ENCODE data around the gene YY1.

GRCh38 chr14:100275214-100275613 is 36.3 kb downstream of the YY1 start:
- no peak for TF ChIP-seq EP300 (IDR thresholded peaks at IDR 0.05)
- no peak for TF ChIP-seq CTCF (IDR thresholded peaks at IDR 0.05)
- TF ChIP-seq POLR2A (IDR thresholded peaks at IDR 0.05) = no peak
- no peak for TF ChIP-seq POLR2AphosphoS5 (IDR thresholded peaks at IDR 0.05)

All from upper lobe of left lung (tissue), 4 donors.